H1 (cell line): ENCODE measurements around the gene RND2.

Source experiments
- ASH2L ChIP-seq: fragments of 200-600, 300-600 bp; sonication (generic); IDR thresholded peaks from one replicate; pipeline ENCODE4 v1.7.1; 2017; ENCODE audit warnings: low read length
- CTCF ChIP-seq, 3 experiments: IDR thresholded peaks; 1 replicate in 2 of 3; 2 replicates in 1 of 3; pipeline versions ENCODE4 v1.5.1 to v1.6.1; 2011; ENCODE audit warnings: low read length in 3 of 3, mild to moderate bottlenecking in 3 of 3, inconsistent platforms in 2 of 3, low read depth in 1 of 3, moderate library complexity in 1 of 3; ENCODE audit not compliant: insufficient read depth in 1 of 3; ENCODE audit errors: control extremely low read depth in 1 of 3
- EZH2 ChIP-seq: fragments of 200-600 bp; sonication (generic); IDR thresholded peaks from 2 replicates; pipeline ENCODE4 v1.7.1; 2012; ENCODE audit warnings: low read depth, mild to moderate bottlenecking, moderate library complexity, low read length, inconsistent platforms; ENCODE audit not compliant: severe bottlenecking
- JUND ChIP-seq: IDR thresholded peaks from 2 replicates; pipeline ENCODE4 v1.6.1; 2011; ENCODE audit warnings: mild to moderate bottlenecking, improper control_type of control experiment, low read length

DNA sequence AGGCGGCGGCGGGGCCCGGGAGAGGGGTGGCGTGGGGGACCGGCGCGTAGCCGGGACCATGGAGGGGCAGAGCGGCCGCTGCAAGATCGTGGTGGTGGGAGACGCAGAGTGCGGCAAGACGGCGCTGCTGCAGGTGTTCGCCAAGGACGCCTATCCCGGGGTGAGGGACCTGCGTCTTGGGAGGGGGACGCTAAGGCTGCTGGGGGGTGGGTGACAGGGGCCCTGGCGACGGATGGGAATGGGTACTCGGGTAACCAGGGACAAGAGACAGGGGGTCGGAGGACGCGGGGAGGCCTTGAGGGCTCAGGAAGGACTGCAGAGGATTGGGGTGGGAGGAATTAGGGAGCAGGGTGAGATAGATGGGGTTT, 243 bp downstream of the RND2 start:
- TF ChIP-seq CTCF (IDR thresholded peaks at IDR 0.05; ENCODE audit: control extremely low read depth in 1 of 3, insufficient read depth in 1 of 3, low read depth in 1 of 3, low read length in 3 of 3) (no peak), EZH2 (no peak), JUND (no peak), ASH2L (no peak)
